Measurements from ENCODE around the gene BCL2A1.
"Not testable (repeated sequence)": the region's sequence is repeated elsewhere in the genome, so short reads cannot be mapped to it uniquely, and the experiment has no call there.

BCL2A1 gene

GRCh38 chr15:79919749-79920511 lies 51.1 kb downstream of the BCL2A1 start:
- DNase-seq = no peak

DNA sequence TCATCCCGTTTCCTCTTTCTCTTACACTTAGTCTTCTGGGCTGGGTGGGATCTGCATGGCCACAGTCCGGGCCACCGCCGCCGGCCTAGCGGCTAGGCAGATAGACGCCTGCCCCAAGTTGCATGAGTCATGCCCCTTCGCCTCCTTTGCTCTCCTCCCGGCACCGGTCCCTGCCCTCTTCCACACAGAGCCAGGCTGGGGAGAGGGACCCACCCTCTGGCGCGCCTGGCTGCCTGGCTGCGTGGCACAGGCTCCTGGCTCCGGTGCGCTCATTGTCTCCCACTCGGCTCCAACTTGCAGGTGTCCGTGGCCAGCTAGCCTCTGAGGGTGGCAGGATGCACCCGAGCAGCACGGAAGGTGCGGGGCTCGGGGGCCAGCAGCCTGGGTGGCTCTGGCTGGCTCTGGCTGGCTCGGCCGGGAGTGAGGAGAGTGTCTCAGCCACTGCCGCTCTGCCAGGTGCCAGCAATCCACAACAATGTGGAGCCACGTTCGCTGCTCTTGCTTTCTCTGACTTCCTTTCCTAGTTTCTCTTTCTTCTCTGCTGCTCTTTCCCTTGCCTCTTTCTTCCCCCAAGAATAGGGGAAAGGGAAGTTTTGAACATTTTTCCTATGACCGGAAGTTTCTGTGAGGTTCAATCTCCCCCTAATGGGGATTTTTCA lies 51.8 kb downstream of the BCL2A1 start:
- DNase-seq = no peak

- no peak for DNase-seq
Measured at GRCh38 chr15:79918278-79918677, 52.7 kb downstream of the BCL2A1 start.

DNA sequence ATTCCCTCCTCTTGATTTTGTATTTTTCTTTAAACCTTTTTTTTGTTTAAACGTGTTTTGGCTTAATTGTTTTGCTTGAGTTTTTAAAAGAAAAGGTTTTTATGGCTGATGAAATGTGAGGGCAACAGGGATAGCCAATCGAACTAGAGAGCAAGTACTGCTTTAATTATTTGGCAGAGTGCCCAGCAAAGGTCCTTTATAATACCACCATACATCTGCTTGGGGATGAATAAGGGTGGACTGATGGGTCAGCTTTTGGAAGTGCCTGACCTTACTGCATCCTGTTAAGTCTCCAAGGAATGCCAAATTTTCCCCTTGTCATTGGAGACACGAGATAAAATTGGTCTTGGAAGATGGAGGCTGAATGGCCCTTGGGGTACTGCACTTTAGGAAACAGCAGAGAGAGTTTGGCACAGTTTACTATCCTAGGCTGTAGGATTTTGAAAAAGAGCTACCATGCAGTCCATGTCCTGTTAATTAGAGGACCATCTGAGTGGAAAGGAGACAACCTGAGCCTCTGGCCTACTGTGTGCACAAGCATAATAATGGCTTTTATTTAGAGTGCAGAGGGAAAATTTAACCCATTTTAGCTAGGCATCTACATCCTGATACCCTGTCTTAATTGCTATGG lies 54.4 kb downstream of the BCL2A1 start:
- DNase-seq = peak; percentile 10

DNA sequence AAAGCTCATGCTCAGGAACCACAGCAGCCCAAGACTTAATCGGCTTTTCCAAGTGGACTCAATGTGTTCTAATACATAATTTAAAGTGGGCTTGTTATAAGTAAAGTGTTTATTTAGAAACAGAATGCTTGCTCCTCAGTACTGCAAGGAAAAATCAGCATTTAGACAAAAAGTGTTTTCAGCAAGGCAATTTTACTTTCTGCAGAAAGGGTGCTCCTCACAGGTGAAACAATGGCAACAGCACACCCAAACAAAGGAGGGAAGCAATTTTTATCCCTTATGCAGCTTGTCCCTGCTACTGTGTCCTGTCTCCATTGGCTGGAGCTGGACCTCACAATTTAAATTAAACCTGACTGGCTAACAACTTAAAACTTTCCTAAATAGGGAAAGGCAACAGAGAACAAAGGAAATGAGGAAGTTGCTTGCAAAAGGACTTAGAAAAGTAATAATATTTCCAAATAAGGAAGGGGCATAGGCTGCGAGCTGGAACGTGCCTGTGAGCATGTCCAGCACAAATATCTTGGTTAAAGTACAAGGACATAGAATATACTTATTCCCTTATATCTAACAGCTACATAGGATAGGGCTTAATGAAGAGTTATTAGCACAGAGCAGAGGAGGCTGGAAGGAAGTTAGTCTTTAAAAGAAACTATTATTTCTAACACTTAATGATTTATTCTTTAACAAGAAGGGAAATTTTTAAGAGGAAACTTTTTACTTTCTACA lies 55.1 kb downstream of the BCL2A1 start:
- not testable (repeated sequence) for DNase-seq

- DNase-seq = no peak
Measured at GRCh38 chr15:79914728-79915127, 56.3 kb downstream of the BCL2A1 start.
